ENCODE data around the gene FADS2. TPM values are rescaled to one million over a fixed set of nuclear protein-coding genes. Genes with fewer than 3 reads are reported as not detected.

FADS2 gene
- total RNA-seq, 1 experiment from 2014 or later = 1,097 TPM

- Histone ChIP-seq H3K27me3 (replicated peaks; ENCODE audit: insufficient read depth, low read depth, low read length, poor library complexity) (no peaks in the 10 kb centered on the region), H3K9me3 (ENCODE audit: low read depth, low read length, poor library complexity, severe bottlenecking) (no peaks in the 10 kb centered on the region), H3K4me1 (ENCODE audit: insufficient read depth, low read length, poor library complexity, severe bottlenecking) (peaks cover 2% of the 10 kb centered on the region), H3K27ac (ENCODE audit: low read depth, low read length, poor library complexity, severe bottlenecking) (peak overlapping the region; percentile 47), H3K4me3 (ENCODE audit: low read depth, low read length, poor library complexity, severe bottlenecking) (no peak overlapping the region), H3K36me3 (ENCODE audit: insufficient read depth, low read length, poor library complexity, severe bottlenecking) (peaks cover 69% of the 10 kb centered on the region)
- CTCF ChIA-PET = no interaction called here
- intact Hi-C loops (cut with micrococcal nuclease; ENCODE audit: unreplicated experiment) = no loop called here
- no peak for TF ChIP-seq CTCF (conservative IDR thresholded peaks at IDR 0.05; ENCODE audit: low read depth, low read length)
- TF ChIP-seq EZH2 (IDR thresholded peaks at IDR 0.05; ENCODE audit: borderline replicate concordance, low read depth, low read length, poor library complexity, severe bottlenecking) = no peak
- BruUV-seq (replicated peaks) = no TSS peak
- POLR2A ChIA-PET (ENCODE audit: low non-redundant PET) = no interaction called here
- DNase-seq (ENCODE audit: low spot score) = no peak
These were observed 37.0 kb downstream of the FADS2 start for GRCh38 chr11:61864814-61865775.

DNA sequence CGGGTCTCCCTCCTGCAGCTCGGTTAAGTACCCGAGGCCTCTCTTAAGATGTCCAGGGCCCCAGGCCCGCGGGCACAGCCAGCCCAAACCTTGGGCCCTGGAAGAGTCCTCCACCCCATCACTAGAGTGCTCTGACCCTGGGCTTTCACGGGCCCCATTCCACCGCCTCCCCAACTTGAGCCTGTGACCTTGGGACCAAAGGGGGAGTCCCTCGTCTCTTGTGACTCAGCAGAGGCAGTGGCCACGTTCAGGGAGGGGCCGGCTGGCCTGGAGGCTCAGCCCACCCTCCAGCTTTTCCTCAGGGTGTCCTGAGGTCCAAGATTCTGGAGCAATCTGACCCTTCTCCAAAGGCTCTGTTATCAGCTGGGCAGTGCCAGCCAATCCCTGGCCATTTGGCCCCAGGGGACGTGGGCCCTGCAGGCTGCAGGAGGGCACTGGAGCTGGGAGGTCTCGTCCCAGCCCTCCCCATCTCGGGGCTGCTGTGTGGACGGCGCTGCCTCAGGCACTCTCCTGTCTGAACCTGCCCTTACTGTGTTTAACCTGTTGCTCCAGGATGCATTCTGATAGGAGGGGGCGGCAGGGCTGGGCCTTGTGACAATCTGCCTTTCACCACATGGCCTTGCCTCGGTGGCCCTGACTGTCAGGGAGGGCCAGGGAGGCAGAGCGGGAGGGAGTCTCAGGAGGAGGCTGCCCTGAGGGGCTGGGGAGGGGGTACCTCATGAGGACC, 38.3 kb downstream of the FADS2 start:
- TF ChIP-seq EZH2 (IDR thresholded peaks at IDR 0.05; ENCODE audit: borderline replicate concordance, low read depth, low read length, poor library complexity, severe bottlenecking) = no peak
- Histone ChIP-seq H3K9me3 (ENCODE audit: low read depth, low read length, poor library complexity, severe bottlenecking) (no peaks in the 10 kb centered on the region), H3K4me3 (ENCODE audit: low read depth, low read length, poor library complexity, severe bottlenecking) (no peak overlapping the region), H3K27ac (ENCODE audit: low read depth, low read length, poor library complexity, severe bottlenecking) (peak overlapping the region; percentile 52), H3K36me3 (ENCODE audit: insufficient read depth, low read length, poor library complexity, severe bottlenecking) (peaks cover 57% of the 10 kb centered on the region), H3K27me3 (replicated peaks; ENCODE audit: insufficient read depth, low read depth, low read length, poor library complexity) (no peaks in the 10 kb centered on the region), H3K4me1 (ENCODE audit: insufficient read depth, low read length, poor library complexity, severe bottlenecking) (peaks cover 15% of the 10 kb centered on the region)
- intact Hi-C loops (cut with micrococcal nuclease; ENCODE audit: unreplicated experiment) = no loop called here
- ChIA-PET CTCF (no interaction called here), POLR2A (ENCODE audit: low non-redundant PET) (interaction anchor here (0.6 kb wide), 1 partner anchor 25 kb away, joined by 11 read pairs; no protein-coding TSS in a partner anchor)
- no TSS peak for BruUV-seq (replicated peaks)
- DNase-seq (ENCODE audit: low spot score) = no peak

DNA sequence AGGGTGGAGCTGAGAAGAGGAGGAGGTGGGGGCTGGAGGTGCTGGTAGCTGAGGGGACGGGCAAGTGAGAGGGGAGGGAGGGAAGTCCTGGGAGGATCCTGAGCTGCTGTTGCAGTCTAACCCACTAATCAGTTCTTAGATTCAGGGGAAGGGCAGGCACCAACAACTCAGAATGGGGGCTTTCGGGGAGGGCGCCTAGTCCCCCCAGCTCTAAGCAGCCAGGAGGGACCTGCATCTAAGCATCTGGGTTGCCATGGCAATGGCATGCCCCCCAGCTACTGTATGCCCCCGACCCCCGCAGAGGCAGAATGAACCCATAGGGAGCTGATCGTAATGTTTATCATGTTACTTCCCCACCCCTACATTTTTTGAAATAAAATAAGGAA, 38.9 kb downstream of the FADS2 start:
- intact Hi-C loops (cut with micrococcal nuclease; ENCODE audit: unreplicated experiment) = no loop called here
- no peaks in the 10 kb centered on the region for H3K27me3 ChIP-seq (replicated peaks; ENCODE audit: insufficient read depth, low read depth, low read length, poor library complexity)
- ChIA-PET POLR2A (ENCODE audit: low non-redundant PET) (interaction anchor here (0.5 to 0.6 kb wide), 2 partner anchors 26 to 39 kb away, joined by 3 to 11 read pairs; no protein-coding TSS in a partner anchor), CTCF (interaction anchor here (0.6 kb wide), 1 partner anchor 215 kb away, joined by 5 read pairs; no protein-coding TSS in a partner anchor)
- TSS peak; percentile 56 for BruUV-seq (replicated peaks)
- H3K27ac ChIP-seq (ENCODE audit: low read depth, low read length, poor library complexity, severe bottlenecking) = peak overlapping the region; percentile 52
- DNase-seq (ENCODE audit: low spot score) = no peak
- no peak overlapping the region for H3K4me3 ChIP-seq (ENCODE audit: low read depth, low read length, poor library complexity, severe bottlenecking)
- no peaks in the 10 kb centered on the region for H3K9me3 ChIP-seq (ENCODE audit: low read depth, low read length, poor library complexity, severe bottlenecking)
- H3K36me3 ChIP-seq (ENCODE audit: insufficient read depth, low read length, poor library complexity, severe bottlenecking) = peaks cover 52% of the 10 kb centered on the region
- TF ChIP-seq EZH2 (IDR thresholded peaks at IDR 0.05; ENCODE audit: borderline replicate concordance, low read depth, low read length, poor library complexity, severe bottlenecking) = no peak
- TF ChIP-seq CTCF (conservative IDR thresholded peaks at IDR 0.05; ENCODE audit: low read depth, low read length) = no peak
- H3K4me1 ChIP-seq (ENCODE audit: insufficient read depth, low read length, poor library complexity, severe bottlenecking) = peaks cover 20% of the 10 kb centered on the region

Data from A673 (cell line).